ENCODE measurements around the gene BMI1.

Gene BMI1

DNA sequence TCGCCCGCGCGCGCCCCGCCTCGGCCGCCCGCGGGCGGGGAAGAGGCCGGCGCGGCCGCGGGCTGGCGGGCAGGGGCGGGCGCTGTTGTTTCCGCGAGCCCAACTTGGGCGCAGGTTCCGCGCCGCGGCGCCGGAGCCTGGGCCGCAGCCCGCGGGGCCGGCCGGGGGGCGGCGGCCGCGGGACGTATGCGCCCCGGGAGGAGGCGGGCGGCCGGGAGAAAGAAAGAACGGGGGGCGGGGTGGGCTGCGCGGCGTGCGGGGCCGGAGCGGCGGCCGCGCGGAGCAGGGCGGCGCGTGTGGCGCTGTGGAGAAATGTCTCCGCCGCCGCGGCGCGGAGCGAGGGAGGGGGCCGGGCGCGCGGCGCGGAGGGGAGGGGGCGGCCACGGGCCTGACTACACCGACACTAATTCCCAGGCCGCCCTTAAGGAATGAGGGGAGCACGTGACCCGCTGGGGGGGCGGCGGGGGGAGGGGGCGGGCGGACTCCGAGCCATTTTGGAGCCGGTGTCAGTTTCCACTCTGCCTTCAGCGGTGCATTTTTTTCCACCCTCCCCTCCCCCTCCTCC lies at the start of gene BMI1:
BMI1 (plus strand) TSS at position 509 of the 565 bp plus-strand sequence. CDS start 5,351 bp downstream, outside the sequence.
- no peak for TF ChIP-seq CTCF (IDR thresholded peaks at IDR 0.05; ENCODE audit: low read depth, low read length, missing control alignments)
- DNase-seq (ENCODE audit: extremely low read depth, low read depth): no peak

GRCh38 chr10:22271786-22272185 lies 49.1 kb upstream of the BMI1 start:
- TF ChIP-seq CTCF (IDR thresholded peaks at IDR 0.05; ENCODE audit: low read depth, low read length, missing control alignments): no peak
- no peak overlapping the region for H3K4me3 ChIP-seq (replicated peaks; ENCODE audit: low read depth, low read length)
- no peak for DNase-seq (ENCODE audit: extremely low read depth, low read depth)

More for the DNA sequence above, at the start of gene BMI1:
- H3K4me3 ChIP-seq (replicated peaks; ENCODE audit: low read depth, low read length): peak within 1 kb of the TSS; percentile 69

GRCh38 chr10:22278441-22278782 lies 42.5 kb upstream of the BMI1 start:
- DNase-seq (ENCODE audit: extremely low read depth, low read depth): no peak
- no peak for TF ChIP-seq CTCF (IDR thresholded peaks at IDR 0.05; ENCODE audit: low read depth, low read length, missing control alignments)
- H3K4me3 ChIP-seq (replicated peaks; ENCODE audit: low read depth, low read length): no peak overlapping the region

DNA sequence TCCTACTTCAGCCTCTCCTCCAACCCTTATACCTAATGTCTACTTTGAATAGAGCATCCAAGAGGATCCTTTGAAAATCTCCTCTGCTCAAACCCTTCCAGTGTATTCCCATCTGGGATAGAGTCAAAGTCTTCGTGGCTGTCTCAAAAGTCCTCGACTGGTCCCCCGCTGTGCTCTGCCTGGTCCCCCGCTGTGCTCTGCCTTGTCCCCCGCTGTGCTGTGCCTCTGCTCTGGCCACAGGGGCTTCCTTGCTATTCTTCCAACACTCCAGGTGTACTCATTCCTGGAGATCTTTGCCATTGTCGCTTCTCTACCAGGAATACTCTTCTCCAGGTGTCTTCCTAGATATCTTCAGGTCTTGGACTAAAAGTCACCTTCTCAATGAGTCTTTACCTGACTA lies 40.8 kb upstream of the BMI1 start:
- no peak overlapping the region for H3K4me3 ChIP-seq (replicated peaks; ENCODE audit: low read depth, low read length)
- DNase-seq (ENCODE audit: extremely low read depth, low read depth): no peak
- TF ChIP-seq CTCF (IDR thresholded peaks at IDR 0.05; ENCODE audit: low read depth, low read length, missing control alignments): no peak

DNA sequence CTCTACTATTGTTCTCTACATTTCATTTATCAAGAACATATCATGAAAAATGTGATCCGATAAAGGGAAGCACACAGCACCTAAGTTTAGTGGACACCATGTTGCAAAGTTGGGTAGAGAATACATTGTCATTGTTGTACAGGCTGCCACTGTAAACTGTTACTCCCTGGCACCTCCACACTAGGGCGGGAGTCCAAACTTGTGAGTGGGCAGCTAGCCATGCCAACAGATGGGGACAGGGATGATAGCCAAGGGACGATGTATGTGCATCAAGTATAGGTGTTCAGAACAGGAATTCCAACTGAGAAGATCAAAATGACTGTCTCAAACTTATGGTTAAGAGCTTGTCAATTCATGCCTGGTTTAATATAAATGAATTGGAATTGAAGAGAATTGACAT lies 35.8 kb upstream of the BMI1 start:
- no peak for DNase-seq (ENCODE audit: extremely low read depth, low read depth)
- no peak for TF ChIP-seq CTCF (IDR thresholded peaks at IDR 0.05; ENCODE audit: low read depth, low read length, missing control alignments)
- no peak overlapping the region for H3K4me3 ChIP-seq (replicated peaks; ENCODE audit: low read depth, low read length)

- DNase-seq (ENCODE audit: extremely low read depth, low read depth): no peak
- H3K4me3 ChIP-seq (replicated peaks; ENCODE audit: low read depth, low read length): no peak overlapping the region
- TF ChIP-seq CTCF (IDR thresholded peaks at IDR 0.05; ENCODE audit: low read depth, low read length, missing control alignments): no peak
Measured at GRCh38 chr10:22293747-22294404, 27.0 kb upstream of the BMI1 start.

DNA sequence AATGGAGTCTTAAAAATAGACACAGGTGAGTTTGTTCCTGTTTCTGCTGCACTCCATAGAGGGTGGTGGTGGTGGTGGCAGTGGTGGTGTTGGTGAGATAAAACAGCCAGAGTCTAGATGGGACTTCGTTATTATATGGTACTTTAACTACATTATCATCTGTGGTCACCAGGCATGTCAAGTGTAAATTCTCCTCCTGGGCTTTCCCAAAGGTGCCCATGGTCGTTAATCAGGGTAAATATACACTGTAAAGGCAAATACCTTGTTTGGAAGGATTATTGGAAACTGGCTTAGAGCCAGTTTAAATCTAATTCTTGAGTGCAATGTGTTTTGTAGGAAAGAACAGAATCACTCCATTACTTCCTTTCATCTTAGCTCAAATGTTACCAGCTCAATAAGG lies 26.2 kb upstream of the BMI1 start:
- no peak for TF ChIP-seq CTCF (IDR thresholded peaks at IDR 0.05; ENCODE audit: low read depth, low read length, missing control alignments)
- DNase-seq (ENCODE audit: extremely low read depth, low read depth): no peak
- H3K4me3 ChIP-seq (replicated peaks; ENCODE audit: low read depth, low read length): no peak overlapping the region
